Activated CD4-positive, alpha-beta T cell treated with anti-CD3 and anti-CD28 coated beads for 24 hours (primary cell): ENCODE measurements around the gene INAVA.
"Not testable (repeated sequence)": the region's sequence is repeated elsewhere in the genome, so short reads cannot be mapped to it uniquely, and the experiment has no call there.

ENCODE experiments used
- DNase-seq, 2 donors: peaks; one replicate each; pipeline ENCODE4 v3.0.0-alpha.2; 2020; ENCODE audit warnings: low read depth in 2 of 2

Gene INAVA

DNA sequence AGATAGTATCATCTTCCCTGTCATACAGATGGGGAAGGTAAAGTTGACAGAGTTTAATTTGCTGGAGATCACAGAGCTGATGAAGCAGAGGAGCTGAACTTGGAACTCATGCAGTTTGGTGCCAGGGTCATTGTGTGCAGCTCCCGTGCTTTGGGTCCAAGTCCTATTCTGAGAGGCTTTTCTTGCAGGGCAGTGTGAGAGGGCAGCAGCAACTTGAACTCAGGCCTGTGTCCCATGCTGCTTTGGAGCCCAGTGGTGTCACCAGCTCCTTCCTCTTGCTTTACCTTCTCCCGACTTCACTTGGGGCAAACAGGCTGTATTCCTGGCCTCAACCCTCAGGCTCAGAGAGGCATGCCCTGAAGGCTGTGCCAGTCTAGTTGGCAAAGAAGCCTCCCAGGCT, 24.7 kb downstream of the INAVA start:
- no peak for DNase-seq

DNA sequence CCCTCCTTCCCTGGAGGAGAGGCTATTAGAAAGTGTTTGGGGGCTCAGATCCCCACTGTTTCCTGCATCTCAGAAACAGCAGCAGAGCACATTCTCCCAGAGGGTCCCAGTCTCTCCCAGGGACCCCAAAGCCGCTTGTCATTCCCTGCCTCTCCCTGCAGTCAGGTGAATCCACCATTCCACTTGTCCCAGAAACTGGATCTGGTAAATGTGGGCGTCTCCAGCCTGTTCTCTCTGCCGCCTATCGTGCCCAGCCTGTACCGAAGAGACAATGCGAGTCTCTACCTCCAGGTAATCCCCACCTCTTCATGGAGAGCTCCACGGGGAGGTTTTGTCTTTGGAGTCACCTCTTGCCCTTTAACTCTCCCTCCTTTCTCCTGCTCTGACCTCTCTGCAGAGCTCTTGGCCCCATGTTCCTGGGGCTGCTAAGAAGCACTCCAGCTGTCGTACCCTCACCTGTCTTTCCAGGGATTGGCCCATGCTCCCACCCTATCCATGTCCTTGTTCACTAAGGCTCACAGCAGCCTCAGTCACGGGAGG, 26.9 kb downstream of the INAVA start:
- no peak for DNase-seq

DNA sequence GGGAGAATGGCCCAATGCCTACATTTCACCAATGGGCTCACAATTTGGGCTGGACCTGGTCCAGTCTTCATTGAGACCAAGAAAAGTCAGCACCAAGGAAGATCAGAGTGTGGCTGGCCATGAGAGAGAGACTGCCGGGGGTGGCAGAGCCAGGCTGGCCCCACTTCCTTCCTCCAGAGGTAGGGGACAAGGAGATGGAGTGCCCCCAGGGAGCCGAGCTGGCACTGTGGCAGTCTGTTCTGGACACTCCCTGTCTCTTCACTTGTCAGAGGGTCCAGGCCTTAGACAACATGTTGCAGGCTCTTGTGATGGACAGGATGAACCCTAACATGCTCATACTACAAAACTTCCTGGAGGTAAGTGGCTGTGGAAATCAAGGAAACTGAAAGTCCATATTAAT, 27.7 kb downstream of the INAVA start:
- no peak for DNase-seq

GRCh38 chr1:200923601-200924000, 28.9 kb downstream of the INAVA start:
- DNase-seq = no peak

DNA sequence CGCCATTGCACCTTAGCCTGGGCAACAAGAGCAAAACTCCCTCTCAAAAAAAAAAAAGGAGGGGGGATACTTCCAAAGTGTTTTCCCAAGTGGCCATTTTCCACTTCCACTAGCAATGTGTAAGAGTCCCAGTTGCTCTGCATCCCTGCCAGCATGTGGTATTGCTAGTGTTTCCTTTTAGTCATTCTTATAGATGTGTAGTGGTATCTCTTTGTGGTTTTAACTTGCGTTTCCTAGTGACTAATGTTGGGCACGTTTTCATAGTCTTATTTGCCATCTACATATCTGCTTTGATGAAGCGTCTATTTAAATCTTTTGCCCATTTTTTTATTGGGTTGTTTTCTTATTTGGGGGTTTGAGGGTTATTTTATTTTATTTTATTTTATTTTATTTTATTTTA, 31.1 kb downstream of the INAVA start:
- DNase-seq = no peak

- DNase-seq = no peak
Observed at GRCh38 chr1:200929530-200930278, 35.0 kb downstream of the INAVA start.

DNA sequence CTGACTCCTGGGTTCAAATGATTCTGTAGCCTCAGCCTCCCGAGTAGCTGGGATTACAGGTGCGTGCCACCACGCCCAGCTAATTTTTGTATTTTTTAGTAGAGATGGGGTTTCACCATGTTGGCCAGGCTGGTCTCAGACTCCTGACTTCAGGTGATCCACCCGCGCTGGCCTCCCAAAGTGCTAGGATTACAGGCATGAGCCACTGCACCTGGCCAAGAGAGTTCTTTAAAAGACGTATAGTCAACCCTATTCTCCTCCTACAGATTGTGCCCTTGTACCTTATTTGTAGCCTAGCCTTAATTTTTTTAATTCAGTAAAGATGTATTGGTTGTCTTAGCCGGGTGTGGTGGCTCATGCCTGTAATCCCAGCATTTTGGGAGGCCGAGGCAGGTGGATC, 35.6 kb downstream of the INAVA start:
- not testable (repeated sequence) for DNase-seq

GRCh38 chr1:200931776-200932175, 37.1 kb downstream of the INAVA start:
- DNase-seq = no peak

- no peak for DNase-seq
Observed at GRCh38 chr1:200934676-200935245, 40.1 kb downstream of the INAVA start.

GRCh38 chr1:200935286-200935962, 40.7 kb downstream of the INAVA start:
- not testable (repeated sequence) for DNase-seq

DNA sequence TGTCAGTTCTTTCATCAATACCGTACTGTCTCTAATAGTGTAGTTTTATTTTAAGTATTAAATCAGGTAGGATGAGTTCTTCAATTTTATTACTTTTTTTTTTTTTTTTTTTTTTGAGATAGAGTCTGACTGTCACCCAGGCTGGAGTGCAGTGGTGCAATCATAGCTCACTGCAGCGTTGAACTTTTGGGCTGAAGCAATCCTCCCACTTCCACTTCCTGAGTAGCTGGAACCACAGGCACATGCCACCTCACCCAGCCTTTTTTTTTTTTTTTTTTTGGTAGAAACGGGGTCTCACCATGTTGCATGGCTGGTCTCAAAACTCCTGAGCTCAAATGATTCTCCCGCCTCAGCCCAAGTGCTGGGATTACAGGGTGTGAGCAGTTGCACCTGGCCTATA, 44.3 kb downstream of the INAVA start:
- DNase-seq = no peak

GRCh38 chr1:200945111-200945510, 50.4 kb downstream of the INAVA start:
- no peak for DNase-seq

GRCh38 chr1:200947059-200947566, 52.4 kb downstream of the INAVA start:
- no peak for DNase-seq

DNA sequence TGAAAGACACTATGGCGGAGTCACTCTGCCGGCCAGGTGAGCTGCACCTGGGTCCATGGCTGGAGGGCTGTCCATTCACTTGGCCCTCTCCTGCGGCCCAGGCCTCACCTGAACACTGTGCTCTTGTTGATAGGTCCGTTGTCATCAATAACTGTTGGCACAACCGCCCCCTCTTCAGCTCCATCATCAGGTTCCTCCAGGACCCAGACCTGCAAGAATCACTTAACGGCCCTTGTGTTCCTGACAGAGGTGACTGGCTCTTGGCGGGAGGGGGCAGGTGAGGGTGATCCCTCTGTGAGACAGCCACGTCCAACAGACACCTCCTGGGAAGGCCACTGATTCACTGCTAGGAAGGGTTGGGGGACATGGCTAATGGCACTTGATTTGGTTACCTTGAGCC, 54.9 kb downstream of the INAVA start:
- DNase-seq = no peak

DNA sequence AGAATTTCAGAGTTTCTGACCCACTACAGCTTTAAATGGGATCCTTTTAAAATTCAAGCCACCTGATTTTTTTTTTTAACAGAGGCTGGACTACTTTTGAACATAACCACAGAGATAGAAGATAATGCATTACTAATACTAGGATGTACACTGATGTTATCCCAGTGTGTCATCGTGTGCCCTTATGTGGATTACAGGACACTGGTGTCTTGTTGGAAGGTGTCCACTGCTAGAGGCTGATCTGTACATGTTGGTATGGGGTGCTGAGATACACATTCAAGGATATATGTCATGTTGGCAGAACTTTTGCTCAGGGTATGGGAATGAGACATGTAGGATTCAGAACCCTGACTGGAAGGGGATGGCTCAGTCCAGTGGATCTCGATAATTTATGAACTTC, 56.3 kb downstream of the INAVA start:
- DNase-seq = no peak

DNA sequence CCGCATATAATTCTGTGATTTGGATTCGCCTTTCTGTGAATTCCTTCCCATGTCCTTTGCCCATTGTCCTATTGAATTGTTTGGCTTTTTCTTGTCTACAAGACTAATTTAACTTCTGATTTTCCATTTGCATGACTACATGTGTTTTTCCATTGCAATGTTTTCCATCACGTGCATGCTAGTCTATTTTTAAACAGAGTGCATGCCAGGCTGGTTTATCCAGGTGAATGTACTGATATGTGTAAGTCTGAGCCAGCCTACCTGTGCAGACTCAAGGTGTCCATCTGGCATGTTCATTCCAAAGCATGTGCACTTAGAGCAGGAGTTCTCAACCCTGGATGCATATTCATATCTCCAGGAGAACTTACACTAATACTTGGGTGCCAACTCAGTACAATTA, 59.7 kb downstream of the INAVA start:
- DNase-seq = no peak

GRCh38 chr1:200958597-200958996, 63.9 kb downstream of the INAVA start:
- no peak for DNase-seq

DNA sequence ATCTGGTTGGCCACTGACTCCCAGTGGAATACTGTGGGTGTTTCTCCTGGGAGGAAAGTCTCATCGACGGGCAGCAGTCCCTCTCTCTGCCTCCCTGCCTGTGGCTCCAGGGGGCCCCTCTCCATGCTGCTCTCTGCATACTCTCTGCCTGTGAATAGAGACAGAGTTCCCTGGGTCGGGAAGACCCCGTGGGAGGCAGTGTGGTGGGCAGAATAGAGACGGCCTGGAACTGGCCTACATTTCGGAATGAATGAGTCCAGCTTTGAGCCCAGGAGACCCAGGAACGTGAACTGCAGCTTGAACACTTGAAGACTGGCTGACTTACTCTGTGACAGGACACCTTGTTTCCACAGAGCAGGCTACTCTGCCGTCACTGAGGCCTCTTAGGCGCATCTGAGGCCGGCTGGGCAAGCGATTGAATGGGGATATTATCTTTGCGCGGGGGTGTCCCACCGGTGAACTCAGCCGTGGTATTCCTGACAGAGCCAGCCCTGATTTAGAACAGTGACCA, 64.8 kb downstream of the INAVA start:
- DNase-seq = no peak

DNA sequence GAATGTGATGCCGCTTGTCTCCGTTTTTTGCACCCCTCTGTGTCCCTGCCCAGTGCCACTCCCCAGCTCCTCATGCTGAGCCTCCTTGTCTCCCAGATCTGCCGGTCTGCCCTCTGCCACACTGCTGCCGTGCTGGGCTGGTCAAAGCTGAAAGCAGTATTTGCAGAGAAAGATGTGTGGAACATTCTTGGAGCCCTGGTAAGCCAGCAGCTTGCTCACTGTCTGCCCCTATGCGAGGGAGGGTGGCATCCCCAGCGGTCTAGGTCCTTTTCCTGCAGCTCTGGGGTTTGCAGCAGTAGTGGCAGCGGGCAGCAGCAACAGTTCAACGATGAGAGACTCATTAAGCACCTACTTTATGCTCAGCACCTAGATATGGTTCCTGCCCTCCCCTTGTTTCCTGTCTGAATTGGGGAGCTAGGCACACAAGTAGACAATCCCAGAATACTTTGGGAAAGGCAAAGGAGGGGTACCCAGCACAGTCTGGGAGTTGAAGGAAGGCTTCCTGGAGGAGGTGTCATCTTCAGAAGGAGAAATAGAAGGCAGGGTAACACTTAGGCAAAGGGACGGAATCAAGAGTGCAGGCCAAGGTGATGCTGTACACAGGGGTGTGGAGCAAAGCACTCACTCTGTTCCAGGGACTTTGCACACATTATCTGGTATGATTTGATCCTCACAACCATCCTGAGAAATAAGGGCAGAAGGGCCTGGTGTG, 65.7 kb downstream of the INAVA start:
- no peak for DNase-seq

- DNase-seq = no peak
Observed at GRCh38 chr1:200960948-200961340, 66.2 kb downstream of the INAVA start.

GRCh38 chr1:200962151-200962550, 67.5 kb downstream of the INAVA start:
- DNase-seq = not testable (repeated sequence)

DNA sequence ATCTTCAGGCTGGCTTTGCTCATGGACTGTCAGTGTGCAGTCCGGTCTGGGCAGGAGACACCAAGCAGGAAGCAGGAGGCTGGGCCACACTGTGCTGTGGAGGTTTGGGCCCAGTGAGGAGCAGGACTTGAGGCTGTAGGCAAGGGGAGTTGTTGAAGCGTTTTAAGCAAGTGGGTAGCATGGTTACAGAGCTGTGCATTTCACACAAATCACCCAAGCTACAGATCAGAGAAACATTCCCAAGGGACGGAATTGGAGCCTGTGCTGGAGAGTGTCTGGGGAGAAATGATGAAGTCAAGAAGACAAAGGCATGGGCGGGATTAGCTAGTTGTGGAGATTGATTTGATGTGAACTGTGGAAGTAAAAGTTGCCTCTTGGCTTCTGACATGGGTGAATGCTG, 67.9 kb downstream of the INAVA start:
- no peak for DNase-seq
